ENCODE data around the gene MAST4. TPM values are rescaled to one million over a fixed set of nuclear protein-coding genes. Genes with fewer than 3 reads are reported as not detected.

MAST4 gene
- polyA plus RNA-seq, 1 donor (not counting 4 experiments of a cell fraction or from before 2014, with no cell fraction given), result 19.8 TPM

- DNase-seq (ENCODE audit: low read depth, low spot score) (no peak), FAIRE-seq (no peak)
- H3K4me2 ChIP-seq (ENCODE audit: control insufficient read depth, extremely low read depth, insufficient read depth, low read depth, low read length), result no peak overlapping the region
- H3K27ac ChIP-seq (ENCODE audit: control insufficient read depth, insufficient read depth, low read length), result no peak overlapping the region
- H3K79me2 ChIP-seq (ENCODE audit: control insufficient read depth, insufficient read depth, low read length), result peaks cover 87% of the 10 kb centered on the region
- no peaks in the 10 kb centered on the region for H4K20me1 ChIP-seq (ENCODE audit: control insufficient read depth, extremely low read depth, insufficient read depth, low read length)
- H3K27me3 ChIP-seq (ENCODE audit: control insufficient read depth, extremely low read depth, insufficient read depth, low read length), result no peaks in the 10 kb centered on the region
- no peaks in the 10 kb centered on the region for H3K9me3 ChIP-seq (ENCODE audit: control insufficient read depth, low read depth, low read length)
- no peak overlapping the region for H3K9ac ChIP-seq (ENCODE audit: control insufficient read depth, extremely low read depth, insufficient read depth, low read length)
- peaks cover 0 to 7% of the 10 kb centered on the region in 2 experiments for H3K36me3 ChIP-seq (ENCODE audit: control insufficient read depth in 2 of 2, extremely low read depth in 1 of 2, insufficient read depth in 2 of 2, low read length in 2 of 2)
- H3K4me1 ChIP-seq (ENCODE audit: control insufficient read depth, extremely low read depth, insufficient read depth, low read length), result peaks cover 27% of the 10 kb centered on the region
- H2AFZ ChIP-seq (ENCODE audit: control insufficient read depth, low read length), result no peak overlapping the region
- no peak for TF ChIP-seq EZH2 (IDR thresholded peaks at IDR 0.05; ENCODE audit: low read length)
- TF ChIP-seq, protein P1, sequence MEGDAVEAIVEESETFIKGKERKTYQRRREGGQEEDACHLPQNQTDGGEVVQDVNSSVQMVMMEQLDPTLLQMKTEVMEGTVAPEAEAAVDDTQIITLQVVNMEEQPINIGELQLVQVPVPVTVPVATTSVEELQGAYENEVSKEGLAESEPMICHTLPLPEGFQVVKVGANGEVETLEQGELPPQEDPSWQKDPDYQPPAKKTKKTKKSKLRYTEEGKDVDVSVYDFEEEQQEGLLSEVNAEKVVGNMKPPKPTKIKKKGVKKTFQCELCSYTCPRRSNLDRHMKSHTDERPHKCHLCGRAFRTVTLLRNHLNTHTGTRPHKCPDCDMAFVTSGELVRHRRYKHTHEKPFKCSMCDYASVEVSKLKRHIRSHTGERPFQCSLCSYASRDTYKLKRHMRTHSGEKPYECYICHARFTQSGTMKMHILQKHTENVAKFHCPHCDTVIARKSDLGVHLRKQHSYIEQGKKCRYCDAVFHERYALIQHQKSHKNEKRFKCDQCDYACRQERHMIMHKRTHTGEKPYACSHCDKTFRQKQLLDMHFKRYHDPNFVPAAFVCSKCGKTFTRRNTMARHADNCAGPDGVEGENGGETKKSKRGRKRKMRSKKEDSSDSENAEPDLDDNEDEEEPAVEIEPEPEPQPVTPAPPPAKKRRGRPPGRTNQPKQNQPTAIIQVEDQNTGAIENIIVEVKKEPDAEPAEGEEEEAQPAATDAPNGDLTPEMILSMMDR (optimal IDR thresholded peaks at IDR 0.05 in 1 of 3, IDR thresholded peaks at IDR 0.05 in 1 of 3, conservative IDR thresholded peaks at IDR 0.05 in 1 of 3; ENCODE audit: extremely low read depth in 1 of 3, insufficient read depth in 2 of 3, low read length in 3 of 3), result no peak
- no peak overlapping the region for H3K4me3 ChIP-seq (ENCODE audit: control insufficient read depth in 2 of 3, extremely low read depth in 1 of 3, insufficient read depth in 2 of 3, low read depth in 1 of 3, low read length in 3 of 3)
- H3K9me1 ChIP-seq (ENCODE audit: control insufficient read depth, extremely low read depth, insufficient read depth, low read length), result no peaks in the 10 kb centered on the region
- dilution Hi-C loops (cut with MboI; ENCODE audit: extremely low pct_ligation_motif_present, low sequenced_read_pairs), result no loop called here
Observed at GRCh38 chr5:67027171-67027570, 431.0 kb downstream of the MAST4 start.

GRCh38 chr5:67028371-67028770 lies 432.2 kb downstream of the MAST4 start:
- no peak overlapping the region for H2AFZ ChIP-seq (ENCODE audit: control insufficient read depth, low read length)
- no peak overlapping the region for H3K27ac ChIP-seq (ENCODE audit: control insufficient read depth, insufficient read depth, low read length)
- H3K9me1 ChIP-seq (ENCODE audit: control insufficient read depth, extremely low read depth, insufficient read depth, low read length), result no peaks in the 10 kb centered on the region
- H3K4me1 ChIP-seq (ENCODE audit: control insufficient read depth, extremely low read depth, insufficient read depth, low read length), result peaks cover 24% of the 10 kb centered on the region
- H3K9ac ChIP-seq (ENCODE audit: control insufficient read depth, extremely low read depth, insufficient read depth, low read length), result no peak overlapping the region
- H3K79me2 ChIP-seq (ENCODE audit: control insufficient read depth, insufficient read depth, low read length), result peaks cover 85% of the 10 kb centered on the region
- FAIRE-seq, result no peak
- TF ChIP-seq, protein P1 (optimal IDR thresholded peaks at IDR 0.05 in 1 of 3, IDR thresholded peaks at IDR 0.05 in 1 of 3, conservative IDR thresholded peaks at IDR 0.05 in 1 of 3; ENCODE audit: extremely low read depth in 1 of 3, insufficient read depth in 2 of 3, low read length in 3 of 3), result no peak
- TF ChIP-seq EZH2 (IDR thresholded peaks at IDR 0.05; ENCODE audit: low read length), result no peak
- peaks cover 0 to 7% of the 10 kb centered on the region in 2 experiments for H3K36me3 ChIP-seq (ENCODE audit: control insufficient read depth in 2 of 2, extremely low read depth in 1 of 2, insufficient read depth in 2 of 2, low read length in 2 of 2)
- H3K9me3 ChIP-seq (ENCODE audit: control insufficient read depth, low read depth, low read length), result no peaks in the 10 kb centered on the region
- no peak overlapping the region for H3K4me2 ChIP-seq (ENCODE audit: control insufficient read depth, extremely low read depth, insufficient read depth, low read depth, low read length)
- no peak overlapping the region for H3K4me3 ChIP-seq (ENCODE audit: control insufficient read depth in 2 of 3, extremely low read depth in 1 of 3, insufficient read depth in 2 of 3, low read depth in 1 of 3, low read length in 3 of 3)
- H3K27me3 ChIP-seq (ENCODE audit: control insufficient read depth, extremely low read depth, insufficient read depth, low read length), result no peaks in the 10 kb centered on the region
- no peak for DNase-seq (ENCODE audit: low read depth, low spot score)
- no peaks in the 10 kb centered on the region for H4K20me1 ChIP-seq (ENCODE audit: control insufficient read depth, extremely low read depth, insufficient read depth, low read length)
- dilution Hi-C loops (cut with MboI; ENCODE audit: extremely low pct_ligation_motif_present, low sequenced_read_pairs), result no loop called here

Data from keratinocyte (primary cell).